ENCODE results near the gene CREG2.

CREG2 gene

GRCh38 chr2:101410746-101411145 is 23.4 kb upstream of the CREG2 start:
- TF ChIP-seq, protein P1, sequence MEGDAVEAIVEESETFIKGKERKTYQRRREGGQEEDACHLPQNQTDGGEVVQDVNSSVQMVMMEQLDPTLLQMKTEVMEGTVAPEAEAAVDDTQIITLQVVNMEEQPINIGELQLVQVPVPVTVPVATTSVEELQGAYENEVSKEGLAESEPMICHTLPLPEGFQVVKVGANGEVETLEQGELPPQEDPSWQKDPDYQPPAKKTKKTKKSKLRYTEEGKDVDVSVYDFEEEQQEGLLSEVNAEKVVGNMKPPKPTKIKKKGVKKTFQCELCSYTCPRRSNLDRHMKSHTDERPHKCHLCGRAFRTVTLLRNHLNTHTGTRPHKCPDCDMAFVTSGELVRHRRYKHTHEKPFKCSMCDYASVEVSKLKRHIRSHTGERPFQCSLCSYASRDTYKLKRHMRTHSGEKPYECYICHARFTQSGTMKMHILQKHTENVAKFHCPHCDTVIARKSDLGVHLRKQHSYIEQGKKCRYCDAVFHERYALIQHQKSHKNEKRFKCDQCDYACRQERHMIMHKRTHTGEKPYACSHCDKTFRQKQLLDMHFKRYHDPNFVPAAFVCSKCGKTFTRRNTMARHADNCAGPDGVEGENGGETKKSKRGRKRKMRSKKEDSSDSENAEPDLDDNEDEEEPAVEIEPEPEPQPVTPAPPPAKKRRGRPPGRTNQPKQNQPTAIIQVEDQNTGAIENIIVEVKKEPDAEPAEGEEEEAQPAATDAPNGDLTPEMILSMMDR (IDR thresholded peaks at IDR 0.05; ENCODE audit: insufficient read depth, low read depth, low read length, missing control alignments) = no peak
- no peak overlapping the region for H3K4me3 ChIP-seq (ENCODE audit: low read depth, low read length)
- DNase-seq (ENCODE audit: low read depth) = no peak

- DNase-seq (ENCODE audit: low read depth) = no peak
- TF ChIP-seq, protein P1 (IDR thresholded peaks at IDR 0.05; ENCODE audit: insufficient read depth, low read depth, low read length, missing control alignments) = no peak
- H3K4me3 ChIP-seq (ENCODE audit: low read depth, low read length) = no peak overlapping the region
Measured at GRCh38 chr2:101410114-101410513, 22.8 kb upstream of the CREG2 start.

GRCh38 chr2:101409699-101410098 is 22.4 kb upstream of the CREG2 start:
- TF ChIP-seq, protein P1 (IDR thresholded peaks at IDR 0.05; ENCODE audit: insufficient read depth, low read depth, low read length, missing control alignments) = no peak
- H3K4me3 ChIP-seq (ENCODE audit: low read depth, low read length) = no peak overlapping the region
- DNase-seq (ENCODE audit: low read depth) = no peak

GRCh38 chr2:101408925-101409324 is 21.6 kb upstream of the CREG2 start:
- TF ChIP-seq, protein P1 (IDR thresholded peaks at IDR 0.05; ENCODE audit: insufficient read depth, low read depth, low read length, missing control alignments) = no peak
- no peak overlapping the region for H3K4me3 ChIP-seq (ENCODE audit: low read depth, low read length)
- DNase-seq (ENCODE audit: low read depth) = no peak

- TF ChIP-seq, protein P1 (IDR thresholded peaks at IDR 0.05; ENCODE audit: insufficient read depth, low read depth, low read length, missing control alignments) = no peak
- no peak overlapping the region for H3K4me3 ChIP-seq (ENCODE audit: low read depth, low read length)
- DNase-seq (ENCODE audit: low read depth) = no peak
Measured at GRCh38 chr2:101405351-101405899, 18.1 kb upstream of the CREG2 start.

DNA sequence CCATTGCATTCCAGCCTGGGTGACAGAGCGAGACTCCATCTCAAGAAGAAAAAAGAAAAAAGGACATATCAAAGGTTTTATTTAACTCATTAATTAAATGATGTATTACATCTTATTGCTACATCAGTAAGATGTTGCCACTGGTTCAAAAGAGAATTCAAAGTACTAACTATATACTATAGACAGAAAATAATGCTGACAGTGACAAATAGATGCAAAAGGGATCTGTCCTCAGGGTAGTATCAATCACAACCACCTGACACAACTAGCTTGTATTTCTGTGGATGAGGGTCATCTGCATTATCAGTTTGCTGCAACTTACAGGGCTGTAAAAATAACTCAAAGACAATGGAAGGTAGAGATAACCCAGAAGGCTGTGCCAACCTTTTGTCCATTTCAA is 16.4 kb upstream of the CREG2 start:
- H3K4me3 ChIP-seq (ENCODE audit: low read depth, low read length) = no peak overlapping the region
- TF ChIP-seq, protein P1 (IDR thresholded peaks at IDR 0.05; ENCODE audit: insufficient read depth, low read depth, low read length, missing control alignments) = no peak
- no peak for DNase-seq (ENCODE audit: low read depth)

- TF ChIP-seq, protein P1 (IDR thresholded peaks at IDR 0.05; ENCODE audit: insufficient read depth, low read depth, low read length, missing control alignments) = no peak
- no peak for DNase-seq (ENCODE audit: low read depth)
- no peak overlapping the region for H3K4me3 ChIP-seq (ENCODE audit: low read depth, low read length)
Measured at GRCh38 chr2:101402630-101403029, 15.3 kb upstream of the CREG2 start.

All from GM12865 (cell line).